Astrocyte of the cerebellum (primary cell): Measurements from ENCODE around the gene LMF2.
A peak's percentile ranks its signal among the peaks of the same experiment; 100 is the strongest.

Experiments used
- DNase-seq: peaks from one replicate; pipeline ENCODE4 v3.0.0-alpha.2; 2011; ENCODE audit warnings: low read depth
- H3K4me3 ChIP-seq: 2 replicates; pipeline ENCODE4 v1.5.1; 2011; ENCODE audit warnings: mild to moderate bottlenecking, low read depth, low read length, moderate library complexity
- in situ Hi-C: cut with HindIII; loops from 2 replicates; pipeline ENCODE4 v1.10.0; 2017; ENCODE audit warnings: low sequenced_read_pairs
- TF ChIP-seq, protein P1 (sequence below): IDR thresholded peaks from 2 replicates; pipeline ENCODE4 v1.5.1; 2012; ENCODE audit warnings: low read length, low read depth, moderate library complexity, mild to moderate bottlenecking; ENCODE audit errors: missing control alignments

LMF2 gene

DNA sequence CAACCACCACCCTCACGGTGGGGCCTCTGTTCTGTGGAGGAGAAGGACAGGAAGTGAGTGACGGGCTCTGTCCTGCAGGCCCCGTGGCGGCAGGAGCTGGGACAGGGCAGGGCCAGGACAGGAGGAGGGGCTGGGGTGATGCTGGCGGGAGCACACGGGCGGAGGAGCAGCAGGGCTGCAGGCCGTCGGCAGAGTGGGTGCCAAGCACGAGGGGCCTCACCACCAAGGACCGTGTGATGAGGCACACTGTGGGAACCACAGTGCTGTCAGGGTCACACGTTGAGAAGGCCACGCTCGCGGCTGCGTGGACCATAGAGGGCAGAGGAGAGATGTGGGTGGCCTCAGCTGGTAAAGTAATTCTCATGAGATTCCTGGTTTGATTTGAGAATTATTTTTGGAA lies 9.4 kb upstream of the LMF2 start:
- DNase-seq: no peak
- in situ Hi-C loops: no loop called here
- H3K4me3 ChIP-seq: no peak overlapping the region
- TF ChIP-seq, protein P1, sequence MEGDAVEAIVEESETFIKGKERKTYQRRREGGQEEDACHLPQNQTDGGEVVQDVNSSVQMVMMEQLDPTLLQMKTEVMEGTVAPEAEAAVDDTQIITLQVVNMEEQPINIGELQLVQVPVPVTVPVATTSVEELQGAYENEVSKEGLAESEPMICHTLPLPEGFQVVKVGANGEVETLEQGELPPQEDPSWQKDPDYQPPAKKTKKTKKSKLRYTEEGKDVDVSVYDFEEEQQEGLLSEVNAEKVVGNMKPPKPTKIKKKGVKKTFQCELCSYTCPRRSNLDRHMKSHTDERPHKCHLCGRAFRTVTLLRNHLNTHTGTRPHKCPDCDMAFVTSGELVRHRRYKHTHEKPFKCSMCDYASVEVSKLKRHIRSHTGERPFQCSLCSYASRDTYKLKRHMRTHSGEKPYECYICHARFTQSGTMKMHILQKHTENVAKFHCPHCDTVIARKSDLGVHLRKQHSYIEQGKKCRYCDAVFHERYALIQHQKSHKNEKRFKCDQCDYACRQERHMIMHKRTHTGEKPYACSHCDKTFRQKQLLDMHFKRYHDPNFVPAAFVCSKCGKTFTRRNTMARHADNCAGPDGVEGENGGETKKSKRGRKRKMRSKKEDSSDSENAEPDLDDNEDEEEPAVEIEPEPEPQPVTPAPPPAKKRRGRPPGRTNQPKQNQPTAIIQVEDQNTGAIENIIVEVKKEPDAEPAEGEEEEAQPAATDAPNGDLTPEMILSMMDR: no peak

DNA sequence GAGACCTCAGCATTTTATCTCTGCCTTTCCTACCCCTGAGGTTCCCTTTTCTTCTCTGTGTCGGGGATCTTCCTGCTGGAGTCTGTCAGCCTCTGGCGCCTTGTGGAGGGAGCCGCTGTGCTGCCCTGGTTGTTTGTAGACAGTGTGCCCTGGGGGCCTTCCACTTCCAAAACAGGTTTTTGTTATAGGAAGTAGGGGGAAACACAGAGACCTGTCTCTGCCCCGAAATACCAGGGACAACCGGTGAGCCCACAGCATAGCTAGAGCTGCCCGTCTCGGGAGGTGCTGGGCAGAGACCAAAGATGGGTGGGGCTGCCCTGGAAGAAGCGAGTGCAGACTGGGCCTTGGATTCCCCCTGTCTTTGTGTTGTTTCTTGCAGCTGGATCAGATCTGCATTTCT lies 8.6 kb upstream of the LMF2 start:
- no peak overlapping the region for H3K4me3 ChIP-seq
- DNase-seq: no peak
- in situ Hi-C loops: no loop called here
- TF ChIP-seq, protein P1: no peak

DNA sequence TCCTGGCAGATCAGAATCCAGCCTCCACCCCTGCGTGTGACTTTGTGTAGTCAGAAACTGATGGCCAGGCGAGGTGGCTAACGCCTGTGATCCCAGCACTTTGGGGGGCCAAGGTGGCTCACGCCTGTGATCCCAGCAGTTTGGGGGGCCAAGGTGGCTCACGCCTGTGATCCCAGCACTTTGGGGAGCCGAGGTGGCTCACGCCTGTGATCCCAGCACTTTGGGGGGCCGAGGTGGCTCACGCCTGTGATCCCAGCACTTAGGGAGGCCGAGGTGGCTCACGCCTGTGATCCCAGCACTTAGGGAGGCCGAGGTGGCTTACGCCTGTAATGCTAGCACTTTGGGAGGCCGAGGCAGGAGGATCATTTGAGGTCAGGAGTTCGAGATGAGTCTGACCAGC lies 5.7 kb upstream of the LMF2 start:
- TF ChIP-seq, protein P1: no peak
- no peak for DNase-seq
- in situ Hi-C loops: no loop called here
- no peak overlapping the region for H3K4me3 ChIP-seq

DNA sequence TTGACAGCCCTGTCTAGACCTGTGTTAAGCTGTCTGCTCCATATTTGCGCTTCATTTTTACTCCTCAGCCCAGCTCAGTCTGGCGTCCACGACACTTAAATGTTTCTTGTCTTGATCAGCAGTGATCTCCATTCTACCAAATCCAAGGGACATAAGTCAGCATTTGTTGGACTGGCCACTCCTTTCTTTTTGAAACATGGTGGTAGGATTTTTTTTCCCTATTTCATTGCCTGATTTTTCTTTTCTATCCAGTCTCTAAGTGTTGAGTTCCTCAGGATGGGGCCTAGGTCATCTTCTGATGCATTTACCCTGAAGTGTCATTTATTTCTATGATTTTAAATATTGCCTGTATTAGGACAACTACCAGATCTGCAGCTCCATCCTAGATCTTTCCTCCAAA lies 1.4 kb upstream of the LMF2 start:
- H3K4me3 ChIP-seq: peak overlapping the region; percentile 66
- in situ Hi-C loops: no loop called here
- DNase-seq: no peak
- TF ChIP-seq, protein P1: no peak

DNA sequence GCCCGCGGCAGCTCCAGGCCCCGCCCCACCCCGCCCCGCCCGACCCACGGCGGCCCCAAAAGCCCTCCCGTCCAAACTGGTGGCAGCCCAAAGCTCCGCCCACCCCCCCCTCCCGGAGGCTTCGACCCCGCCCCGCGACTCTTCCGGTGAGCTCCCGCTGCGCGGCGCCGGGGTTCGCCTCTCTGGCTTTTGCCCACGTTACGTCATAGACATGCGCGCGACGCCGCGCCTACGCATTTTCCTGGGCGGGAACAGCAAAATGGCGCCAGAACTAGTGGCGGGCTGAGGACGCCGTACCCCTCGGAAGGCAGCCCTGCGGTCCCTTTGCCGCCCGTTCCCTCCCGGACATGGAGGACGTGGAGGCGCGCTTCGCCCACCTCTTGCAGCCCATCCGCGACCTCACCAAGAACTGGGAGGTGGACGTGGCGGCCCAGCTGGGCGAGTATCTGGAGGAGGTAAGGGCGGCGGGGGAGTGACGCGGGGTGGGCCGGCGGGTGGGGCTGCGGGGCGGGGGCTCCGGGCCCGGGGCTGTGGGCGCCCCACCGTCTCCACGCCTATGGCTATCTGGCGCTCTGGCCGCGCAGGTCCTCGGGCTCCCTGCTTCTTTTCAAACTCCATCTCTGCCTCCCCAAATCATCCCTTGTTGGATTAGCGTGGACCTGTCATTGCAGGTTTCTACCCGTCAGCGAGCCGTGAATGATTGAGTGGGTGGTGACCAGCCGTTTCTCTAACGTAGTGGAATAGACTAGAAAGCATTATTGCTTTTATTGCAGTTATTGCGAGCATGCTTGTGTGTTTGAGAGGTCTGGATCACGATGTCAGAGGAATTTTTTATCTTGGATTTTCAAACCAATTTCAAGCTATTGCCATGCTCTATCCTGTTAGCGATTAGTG lies 736 bp upstream of the LMF2 start, which contains the start of gene NCAPH2:
NCAPH2 (plus strand) TSS at position 234 of the 894 bp plus-strand sequence; CDS start at position 348, 114 bp downstream.
- in situ Hi-C loops: no loop called here
- TF ChIP-seq, protein P1: no peak
- peak within 1 kb of the TSS; percentile 97 for H3K4me3 ChIP-seq
- DNase-seq: peak; percentile 89

DNA sequence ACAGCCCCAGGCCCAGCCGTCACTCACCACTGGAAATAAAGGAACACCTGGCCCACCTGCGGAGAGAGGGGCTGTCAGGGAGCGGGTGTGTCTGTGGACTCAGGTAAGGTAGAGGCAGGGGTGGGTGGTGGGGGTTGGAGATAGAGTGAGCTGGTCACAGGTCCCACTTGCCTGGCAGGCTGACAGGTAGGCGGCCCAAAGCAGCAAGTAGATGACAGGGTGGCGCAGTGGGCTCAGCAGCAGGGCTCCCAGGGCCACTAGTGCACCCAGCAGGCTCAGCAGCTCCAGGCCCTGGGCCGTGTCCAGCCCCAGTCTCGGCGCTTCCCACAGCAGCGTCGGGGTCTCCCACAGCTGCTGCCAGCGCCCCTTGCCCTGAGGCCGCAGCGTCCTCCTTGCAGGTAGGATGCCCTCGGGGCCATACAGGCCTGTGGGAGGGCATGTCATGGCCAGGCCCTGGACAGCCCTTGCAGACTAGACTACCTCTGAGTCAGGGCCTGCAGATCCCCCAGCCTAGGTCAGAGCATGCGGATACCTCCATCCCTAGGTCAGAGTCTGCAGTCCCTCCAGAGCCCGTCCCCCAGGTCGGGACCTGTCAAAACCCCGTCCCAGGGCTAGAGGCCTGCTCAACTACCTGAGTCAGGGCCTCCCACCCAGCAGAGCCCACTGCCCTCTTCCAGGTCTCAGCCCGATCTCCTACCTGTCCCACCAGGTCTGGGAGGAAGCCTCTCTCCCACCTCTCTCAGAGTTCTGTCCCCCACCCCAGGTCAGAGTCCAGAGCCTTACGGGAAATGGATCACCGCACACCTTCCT lies 686 bp downstream of the LMF2 start:
- no peak for DNase-seq
- H3K4me3 ChIP-seq: peak overlapping the region; percentile 97
- in situ Hi-C loops: no loop called here
- TF ChIP-seq, protein P1: no peak
